ENCODE data around the gene TAB3. TPM values are rescaled to one million over a fixed set of nuclear protein-coding genes. Genes with fewer than 3 reads are reported as not detected.

The TAB3 gene
- total RNA-seq, 2 experiments from 2014 or later = 19.6 to 24.2 TPM

DNA sequence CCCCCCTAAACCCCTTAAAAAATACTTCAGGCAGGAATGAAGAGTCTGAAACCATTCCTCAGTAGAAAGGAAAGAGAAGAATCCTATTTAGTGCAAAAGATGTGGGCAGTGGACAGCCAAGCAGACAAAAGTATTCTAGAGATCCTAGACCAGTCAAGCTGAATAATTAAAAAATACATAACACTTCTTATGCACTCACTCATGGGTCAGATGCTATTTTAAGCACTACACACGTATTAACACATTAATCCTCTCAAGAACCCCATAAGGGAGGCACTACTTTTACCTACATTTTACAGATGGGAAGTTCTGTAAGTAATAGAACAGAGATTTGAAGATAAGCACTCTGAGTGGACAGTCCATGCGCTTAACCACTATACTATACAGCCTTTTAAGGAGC lies 5.9 kb downstream of the TAB3 start:
- no peak overlapping the region for H3K4me3 Mint-ChIP-seq
- ChIA-PET CTCF (no interaction called here), POLR2A (no interaction called here)
- no peak for DNase-seq
- H3K27ac Mint-ChIP-seq = no peak overlapping the region
- no peaks in the 10 kb centered on the region for H3K9me3 Mint-ChIP-seq
- no peaks in the 10 kb centered on the region for H3K27me3 Mint-ChIP-seq
- H3K36me3 Mint-ChIP-seq = peaks cover 3% of the 10 kb centered on the region
- peaks cover 68% of the 10 kb centered on the region for H3K4me1 Mint-ChIP-seq (ENCODE audit: low read depth)
- intact Hi-C loops (cut with micrococcal nuclease) = loop anchor here (10.0 kb wide), 1 partner anchor 182 kb away; no protein-coding TSS in a partner anchor

GRCh38 chrX:30881797-30882196 lies 7.3 kb downstream of the TAB3 start:
- intact Hi-C loops (cut with micrococcal nuclease) = loop anchor here (10.0 kb wide), 1 partner anchor 183 kb away; no protein-coding TSS in a partner anchor

GRCh38 chrX:30881390-30881789 lies 7.7 kb downstream of the TAB3 start:
- H3K9me3 Mint-ChIP-seq = no peaks in the 10 kb centered on the region
- intact Hi-C loops (cut with micrococcal nuclease) = loop anchor here (10.0 kb wide), 1 partner anchor 183 kb away; no protein-coding TSS in a partner anchor
- H3K27me3 Mint-ChIP-seq = no peaks in the 10 kb centered on the region
- no peak overlapping the region for H3K4me3 Mint-ChIP-seq
- ChIA-PET POLR2A (no interaction called here), CTCF (no interaction called here)
- H3K36me3 Mint-ChIP-seq = peaks cover 5% of the 10 kb centered on the region
- DNase-seq = no peak
- H3K4me1 Mint-ChIP-seq (ENCODE audit: low read depth) = peaks cover 65% of the 10 kb centered on the region
- no peak overlapping the region for H3K27ac Mint-ChIP-seq

More at GRCh38 chrX:30881797-30882196, 7.3 kb downstream of the TAB3 start:
- no peak overlapping the region for H3K27ac Mint-ChIP-seq
- DNase-seq = no peak
- H3K27me3 Mint-ChIP-seq = no peaks in the 10 kb centered on the region
- POLR2A ChIA-PET = no interaction called here
- H3K4me3 Mint-ChIP-seq = no peak overlapping the region
- H3K36me3 Mint-ChIP-seq = peaks cover 4% of the 10 kb centered on the region
- H3K4me1 Mint-ChIP-seq (ENCODE audit: low read depth) = peaks cover 65% of the 10 kb centered on the region
- no peaks in the 10 kb centered on the region for H3K9me3 Mint-ChIP-seq
- CTCF ChIA-PET = no interaction called here

- H3K27ac Mint-ChIP-seq = no peak overlapping the region
- no peak for DNase-seq
- no peaks in the 10 kb centered on the region for H3K9me3 Mint-ChIP-seq
- CTCF ChIA-PET = no interaction called here
- intact Hi-C loops (cut with micrococcal nuclease) = loop anchor here (10.0 kb wide), 1 partner anchor 185 kb away; no protein-coding TSS in a partner anchor
- H3K4me3 Mint-ChIP-seq = no peak overlapping the region
- H3K36me3 Mint-ChIP-seq = peaks cover 3% of the 10 kb centered on the region
- H3K27me3 Mint-ChIP-seq = no peaks in the 10 kb centered on the region
- H3K4me1 Mint-ChIP-seq (ENCODE audit: low read depth) = peaks cover 63% of the 10 kb centered on the region
- POLR2A ChIA-PET = no interaction called here
These were observed 9.0 kb downstream of the TAB3 start for GRCh38 chrX:30880058-30880457.

DNA sequence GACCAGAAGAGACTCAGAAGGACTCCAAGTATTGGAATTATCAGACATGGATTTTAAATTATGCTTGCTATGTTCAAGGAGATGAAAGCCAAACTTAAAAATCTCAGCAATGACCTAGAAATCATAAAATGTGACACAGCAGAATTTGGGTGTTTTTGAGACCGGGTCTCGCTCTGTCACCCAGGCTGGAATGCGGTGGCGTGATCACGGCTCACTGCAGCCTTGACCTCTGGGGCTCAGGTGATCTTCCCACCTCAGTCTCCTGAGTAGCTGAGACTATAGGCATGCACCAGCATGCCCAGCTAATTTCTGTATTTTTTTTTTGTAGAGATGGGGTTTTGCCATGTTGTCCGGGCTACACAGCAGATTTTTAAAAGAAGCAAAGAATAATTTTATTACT lies 12.7 kb downstream of the TAB3 start:
- ChIA-PET POLR2A (interaction anchor here (0.7 kb wide), 1 partner anchor 93 kb away, joined by 3 read pairs; no protein-coding TSS in a partner anchor), CTCF (no interaction called here)
- H3K36me3 Mint-ChIP-seq = peaks cover 3% of the 10 kb centered on the region
- no peaks in the 10 kb centered on the region for H3K9me3 Mint-ChIP-seq
- no peaks in the 10 kb centered on the region for H3K27me3 Mint-ChIP-seq
- no peak overlapping the region for H3K27ac Mint-ChIP-seq
- H3K4me3 Mint-ChIP-seq = no peak overlapping the region
- intact Hi-C loops (cut with micrococcal nuclease) = no loop called here
- peaks cover 45% of the 10 kb centered on the region for H3K4me1 Mint-ChIP-seq (ENCODE audit: low read depth)
- DNase-seq = no peak

DNA sequence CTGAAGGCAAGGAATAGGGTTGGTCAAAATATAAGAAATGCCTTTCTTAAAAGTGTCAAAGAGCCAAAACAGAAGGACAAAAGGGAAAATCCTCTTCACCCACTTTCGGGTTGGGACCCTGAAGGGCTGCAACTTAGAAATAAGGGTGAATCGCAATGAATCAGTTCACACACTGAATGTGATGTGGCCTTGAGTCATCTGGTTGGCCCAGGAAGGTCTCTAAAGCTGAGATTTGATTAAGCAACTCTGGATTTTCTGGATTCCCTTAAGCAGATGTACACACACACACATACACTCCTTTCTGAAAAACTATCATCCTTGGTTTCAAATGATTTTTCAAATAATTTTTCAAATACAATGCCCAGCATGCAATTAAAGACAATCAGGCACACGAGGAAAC lies 13.1 kb downstream of the TAB3 start:
- Mint-ChIP-seq H3K36me3 (peaks cover 3% of the 10 kb centered on the region), H3K4me3 (no peak overlapping the region), H3K4me1 (ENCODE audit: low read depth) (peaks cover 42% of the 10 kb centered on the region), H3K9me3 (no peaks in the 10 kb centered on the region), H3K27ac (no peak overlapping the region), H3K27me3 (no peaks in the 10 kb centered on the region)
- ChIA-PET POLR2A (no interaction called here), CTCF (no interaction called here)
- peak; percentile 29 for DNase-seq
- intact Hi-C loops (cut with micrococcal nuclease) = no loop called here

DNA sequence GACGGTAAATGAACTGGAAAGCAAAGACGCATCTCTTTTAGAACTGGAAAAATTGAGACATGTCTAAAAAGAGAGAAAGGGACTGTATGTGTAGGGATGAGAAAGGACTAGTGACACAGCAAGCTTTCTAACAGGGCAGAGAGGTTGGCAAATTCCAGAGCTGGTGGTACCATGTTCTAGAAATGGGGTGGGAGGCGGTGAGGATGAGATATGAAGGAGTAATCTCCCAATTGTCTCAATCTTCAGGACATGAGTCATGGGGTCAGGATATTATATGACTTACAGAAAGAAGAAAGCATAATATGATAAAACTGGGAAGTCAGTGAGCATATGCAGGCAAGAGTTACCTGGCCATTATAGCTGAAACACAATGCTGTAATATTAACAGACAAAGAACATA lies 14.2 kb downstream of the TAB3 start:
- H3K4me1 Mint-ChIP-seq (ENCODE audit: low read depth) = peaks cover 32% of the 10 kb centered on the region
- H3K36me3 Mint-ChIP-seq = peaks cover 3% of the 10 kb centered on the region
- CTCF ChIA-PET = no interaction called here
- no peak overlapping the region for H3K27ac Mint-ChIP-seq
- no peak for DNase-seq
- H3K9me3 Mint-ChIP-seq = no peaks in the 10 kb centered on the region
- H3K4me3 Mint-ChIP-seq = no peak overlapping the region
- POLR2A ChIA-PET = no interaction called here
- intact Hi-C loops (cut with micrococcal nuclease) = no loop called here
- no peaks in the 10 kb centered on the region for H3K27me3 Mint-ChIP-seq

- Mint-ChIP-seq H3K27ac (no peak overlapping the region), H3K9me3 (no peaks in the 10 kb centered on the region), H3K4me1 (ENCODE audit: low read depth) (peaks cover 12% of the 10 kb centered on the region), H3K27me3 (no peaks in the 10 kb centered on the region), H3K4me3 (no peak overlapping the region), H3K36me3 (peaks cover 1% of the 10 kb centered on the region)
- intact Hi-C loops (cut with micrococcal nuclease) = no loop called here
- ChIA-PET POLR2A (no interaction called here), CTCF (no interaction called here)
- DNase-seq = no peak
These were observed 18.5 kb downstream of the TAB3 start for GRCh38 chrX:30870572-30870971.

- ChIA-PET POLR2A (no interaction called here), CTCF (interaction anchor here (2.3 kb wide), 1 partner anchor 130 kb away, joined by 15 read pairs; no protein-coding TSS in a partner anchor)
- Mint-ChIP-seq H3K9me3 (no peaks in the 10 kb centered on the region), H3K27me3 (no peaks in the 10 kb centered on the region), H3K4me1 (ENCODE audit: low read depth) (peaks cover 2% of the 10 kb centered on the region), H3K36me3 (peaks cover 3% of the 10 kb centered on the region), H3K4me3 (no peak overlapping the region), H3K27ac (no peak overlapping the region)
- no peak for DNase-seq
- intact Hi-C loops (cut with micrococcal nuclease) = no loop called here
These were observed 23.4 kb downstream of the TAB3 start for GRCh38 chrX:30865612-30866011.

GRCh38 chrX:30865015-30865414 lies 24.0 kb downstream of the TAB3 start:
- CTCF ChIA-PET = interaction anchor here (1.3 to 2.3 kb wide), 2 partner anchors 27 to 129 kb away, joined by 7 to 15 read pairs; no protein-coding TSS in a partner anchor

DNA sequence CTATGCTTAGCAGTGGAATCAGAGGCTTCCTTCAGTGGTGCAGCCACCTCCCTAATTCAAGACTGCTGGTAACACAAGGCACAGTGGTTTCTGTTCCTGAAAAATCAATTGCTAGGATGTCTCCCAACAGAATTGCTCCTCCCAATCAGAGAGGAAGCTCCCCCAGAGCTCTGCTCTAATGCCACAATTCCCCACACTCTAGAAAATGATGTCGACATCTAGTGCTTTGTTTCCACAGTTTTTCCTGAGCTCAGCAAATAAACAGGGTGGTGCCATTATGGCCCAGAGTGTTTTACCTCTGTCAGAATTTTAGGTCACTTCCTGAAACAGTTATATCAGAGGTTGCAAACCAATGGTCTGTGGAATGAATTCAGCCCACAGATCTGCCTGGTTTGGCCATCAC lies 24.7 kb downstream of the TAB3 start:
- CTCF ChIA-PET = interaction anchor here (1.3 to 2.3 kb wide), 2 partner anchors 27 to 129 kb away, joined by 7 to 15 read pairs; no protein-coding TSS in a partner anchor
- no peak overlapping the region for H3K27ac Mint-ChIP-seq
- POLR2A ChIA-PET = no interaction called here
- peaks cover 5% of the 10 kb centered on the region for H3K36me3 Mint-ChIP-seq
- no peaks in the 10 kb centered on the region for H3K9me3 Mint-ChIP-seq
- no peaks in the 10 kb centered on the region for H3K27me3 Mint-ChIP-seq
- no peak for DNase-seq
- intact Hi-C loops (cut with micrococcal nuclease) = no loop called here
- H3K4me3 Mint-ChIP-seq = no peak overlapping the region
- peaks cover 2% of the 10 kb centered on the region for H3K4me1 Mint-ChIP-seq (ENCODE audit: low read depth)

More at GRCh38 chrX:30865015-30865414, 24.0 kb downstream of the TAB3 start:
- Mint-ChIP-seq H3K9me3 (no peaks in the 10 kb centered on the region), H3K4me3 (no peak overlapping the region), H3K4me1 (ENCODE audit: low read depth) (peaks cover 2% of the 10 kb centered on the region), H3K27me3 (no peaks in the 10 kb centered on the region), H3K27ac (no peak overlapping the region), H3K36me3 (peaks cover 3% of the 10 kb centered on the region)
- intact Hi-C loops (cut with micrococcal nuclease) = no loop called here
- POLR2A ChIA-PET = no interaction called here
- DNase-seq = peak; percentile 13

DNA sequence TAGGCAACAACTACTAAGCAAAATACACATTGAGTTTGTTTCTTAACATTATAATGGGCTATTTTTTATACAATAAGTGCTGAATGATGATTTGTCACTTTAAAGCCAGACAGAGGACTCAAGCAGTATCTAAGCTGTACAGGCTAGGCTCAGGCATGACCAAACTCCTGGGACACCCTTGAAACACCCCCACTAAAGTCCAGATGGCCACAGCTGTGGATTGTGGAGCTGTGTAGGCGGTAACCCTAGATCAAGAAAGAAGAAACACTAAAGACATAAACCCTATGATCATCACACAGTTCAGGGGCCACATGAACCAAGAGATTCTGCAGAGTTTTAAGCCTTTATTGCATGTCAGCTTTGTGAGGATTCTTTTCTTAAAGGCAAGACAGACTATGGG lies 25.1 kb downstream of the TAB3 start:
- H3K36me3 Mint-ChIP-seq = peaks cover 5% of the 10 kb centered on the region
- intact Hi-C loops (cut with micrococcal nuclease) = no loop called here
- H3K4me1 Mint-ChIP-seq (ENCODE audit: low read depth) = peaks cover 2% of the 10 kb centered on the region
- DNase-seq = no peak
- CTCF ChIA-PET = interaction anchor here (1.3 to 2.3 kb wide), 2 partner anchors 26 to 128 kb away, joined by 7 to 15 read pairs; no protein-coding TSS in a partner anchor
- no peaks in the 10 kb centered on the region for H3K9me3 Mint-ChIP-seq
- POLR2A ChIA-PET = no interaction called here
- no peak overlapping the region for H3K4me3 Mint-ChIP-seq
- no peaks in the 10 kb centered on the region for H3K27me3 Mint-ChIP-seq
- H3K27ac Mint-ChIP-seq = no peak overlapping the region

DNA sequence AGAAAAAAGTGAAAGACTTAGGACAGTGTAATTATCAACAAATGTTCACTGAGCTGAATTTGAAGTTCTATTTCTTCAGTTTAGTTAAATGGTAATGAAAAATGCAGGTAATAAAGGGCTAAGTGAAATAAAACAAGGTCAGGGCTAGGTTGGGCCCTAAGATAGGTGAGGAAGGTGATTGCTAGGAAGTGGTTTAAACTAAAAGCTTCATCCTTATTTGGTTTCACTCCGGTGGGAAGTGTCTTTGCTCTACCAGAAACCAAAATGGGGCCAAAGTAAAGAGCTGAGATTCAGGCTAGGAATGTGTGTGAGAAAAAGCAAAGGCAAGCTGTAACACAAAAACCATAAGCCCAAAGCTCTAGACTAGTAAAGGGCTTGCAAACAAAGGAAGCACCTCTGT lies 31.0 kb downstream of the TAB3 start:
- DNase-seq = no peak
- Mint-ChIP-seq H3K4me1 (ENCODE audit: low read depth) (no peaks in the 10 kb centered on the region), H3K4me3 (no peak overlapping the region), H3K9me3 (no peaks in the 10 kb centered on the region), H3K36me3 (peaks cover 17% of the 10 kb centered on the region), H3K27ac (no peak overlapping the region), H3K27me3 (no peaks in the 10 kb centered on the region)
- intact Hi-C loops (cut with micrococcal nuclease) = no loop called here
- POLR2A ChIA-PET = no interaction called here
- CTCF ChIA-PET = no interaction called here

All from activated CD4-positive, alpha-beta memory T cell treated with anti-CD3 and anti-CD28 coated beads for 36 hours (primary cell).